HG03139 (cell line): ENCODE results near the gene ANKRD18A.
"Not testable (repeated sequence)": the region's sequence is repeated elsewhere in the genome, so short reads cannot be mapped to it uniquely, and the experiment has no call there.

Experiments used
- ATAC-seq: cut with Tn5 transposase; IDR thresholded peaks from one replicate; pipeline ENCODE4 v1.9.1; 2021; ENCODE audit not compliant: unreplicated experiment

The ANKRD18A gene

GRCh38 chr9:38546497-38547163 lies 73.8 kb downstream of the ANKRD18A start:
- ATAC-seq, result not testable (repeated sequence)

DNA sequence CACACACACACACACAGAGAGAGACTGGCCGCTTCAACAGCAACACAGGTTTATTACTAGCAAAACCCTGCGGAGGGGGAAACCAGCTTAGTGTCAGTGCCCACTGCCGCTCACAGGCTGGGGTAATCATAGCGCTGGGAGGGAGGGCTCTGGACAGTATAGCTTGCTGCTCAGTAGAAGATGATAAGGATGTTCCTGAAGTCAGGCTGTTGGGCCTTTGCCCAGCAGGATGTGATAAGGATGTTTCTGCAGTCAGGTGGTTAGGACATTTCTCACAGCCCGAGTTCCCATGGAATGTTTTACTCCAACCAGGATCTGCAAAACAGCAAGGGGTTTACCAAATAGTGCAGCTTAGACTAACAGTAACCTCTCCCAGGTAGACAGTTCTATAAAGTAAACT lies 79.9 kb downstream of the ANKRD18A start:
- ATAC-seq, result not testable (repeated sequence)

DNA sequence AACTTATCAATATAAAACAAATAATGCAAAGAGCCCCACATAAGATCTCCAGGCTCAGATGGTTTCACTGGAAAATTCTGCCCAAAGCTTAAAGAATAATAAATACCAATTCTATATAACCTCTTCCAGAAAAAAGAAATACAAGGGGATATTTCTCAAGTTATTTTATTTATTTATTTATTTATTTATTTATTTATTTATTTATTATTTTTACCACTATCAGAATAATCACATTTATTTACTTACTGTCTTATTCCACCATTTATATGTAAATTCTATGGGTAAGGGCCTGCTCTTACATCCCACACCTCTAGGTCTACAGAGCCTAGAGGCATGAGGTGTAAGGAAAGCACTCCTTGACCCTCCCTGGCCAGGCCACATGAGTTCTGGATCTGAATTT lies 91.1 kb downstream of the ANKRD18A start:
- ATAC-seq, result no peak

GRCh38 chr9:38527503-38527902 lies 92.9 kb downstream of the ANKRD18A start:
- no peak for ATAC-seq

DNA sequence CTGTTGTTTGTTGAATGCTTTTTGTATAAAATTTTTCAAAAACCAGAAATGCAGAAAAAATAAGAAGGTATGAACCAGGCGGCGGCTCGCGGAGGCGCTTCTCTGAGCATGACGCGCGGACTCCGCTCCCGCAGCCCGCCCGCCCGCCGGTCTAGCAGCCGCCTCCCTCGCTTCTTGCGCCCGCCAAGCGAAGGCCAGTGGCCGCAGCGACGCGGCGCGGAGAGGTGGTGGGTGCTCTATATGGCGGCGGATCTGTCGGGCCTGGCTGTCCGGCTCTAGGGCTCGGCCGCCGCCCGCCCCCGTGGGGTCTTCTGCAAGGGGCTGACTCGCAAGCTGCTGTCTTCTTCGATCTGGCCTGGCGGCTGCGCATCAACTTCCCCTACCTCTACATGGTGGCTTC lies 93.8 kb downstream of the ANKRD18A start:
- ATAC-seq, result no peak

GRCh38 chr9:38523121-38523520 lies 97.3 kb downstream of the ANKRD18A start:
- ATAC-seq, result no peak

DNA sequence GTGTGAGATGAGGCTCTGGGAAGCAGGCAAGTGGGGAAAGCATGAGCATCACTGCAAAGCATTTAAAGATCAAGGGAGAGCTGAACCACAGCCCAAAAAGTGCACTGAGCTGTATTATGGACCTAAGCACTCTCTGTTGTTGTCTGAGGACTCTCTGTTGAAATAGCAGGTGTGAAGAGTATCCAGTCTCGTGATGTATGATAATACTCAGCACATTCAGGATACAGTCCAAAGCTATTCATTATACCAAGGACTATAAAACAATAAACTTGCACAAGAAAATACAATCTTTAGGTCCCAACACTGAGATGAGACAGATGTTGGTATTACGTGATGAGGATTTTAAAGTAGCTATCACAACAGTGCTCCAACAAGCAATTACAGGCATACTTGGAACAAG lies 98.6 kb downstream of the ANKRD18A start:
- no peak for ATAC-seq
